Endothelial cell of umbilical vein (primary cell): ENCODE data around the gene SLC25A40. TPM values are rescaled to one million over a fixed set of nuclear protein-coding genes. Genes with fewer than 3 reads are reported as not detected.

ENCODE experiments used
- BruUV-seq: library from RNA; stranded (reverse); fragments of 400-500 nt; replicated peaks from 2 replicates; lab custom pipeline; 2021; lab: Mats Ljungman, UMichigan
- CTCF ChIA-PET: fragments of 300-600, 350-600 bp; sonication (Branson Sonifier 250); formaldehyde crosslinking; loops from one replicate; lab custom pipeline; 2021; ENCODE audit warnings: antibody characterized with exemption, inconsistent platforms; lab: Charles Lee
- POLR2A ChIA-PET: fragments of 300-600, 350-600 bp; sonication (Branson Sonifier 250); formaldehyde crosslinking; loops from one replicate; lab custom pipeline; 2021; ENCODE audit warnings: antibody characterized with exemption, inconsistent platforms; lab: Charles Lee
- DNase-seq: peaks from one replicate; pipeline ENCODE4 v3.0.0-alpha.2; 2011; ENCODE audit warnings: low read depth, low spot score
- FAIRE-seq: peaks from 2 replicates; lab custom pipeline; 2011; peaks lifted over from hg19 to GRCh38; lab: Jason Lieb, UNC
- H2AFZ ChIP-seq: 2 replicates; pipeline ENCODE4 v1.6.0; 2012; ENCODE audit warnings: low read depth, low read length, control low read depth, inconsistent platforms
- H3K27ac ChIP-seq: 2 replicates; pipeline ENCODE4 v1.5.1; 2011; ENCODE audit warnings: low read depth, mild to moderate bottlenecking, control low read depth, low read length, moderate library complexity; ENCODE audit not compliant: insufficient read depth
- H3K27me3 ChIP-seq, 2 experiments: 2 replicates each; pipeline versions ENCODE4 v1.6.0 to v1.6.1; 2011; ENCODE audit warnings: low read length in 2 of 2, mixed read lengths in 1 of 2; ENCODE audit not compliant: control insufficient read depth in 2 of 2, insufficient read depth in 2 of 2
- H3K36me3 ChIP-seq, 2 experiments: 2 replicates in 1 of 2; 3 replicates in 1 of 2; pipeline ENCODE4 v1.5.1; 2011; ENCODE audit warnings: low read length in 2 of 2, mild to moderate bottlenecking in 1 of 2, moderate library complexity in 1 of 2; ENCODE audit not compliant: control insufficient read depth in 2 of 2, insufficient read depth in 2 of 2; ENCODE audit errors: extremely low read depth in 1 of 2
- H3K4me1 ChIP-seq: 3 replicates; pipeline ENCODE4 v1.5.1; 2011; ENCODE audit warnings: mild to moderate bottlenecking, low read length; ENCODE audit not compliant: control insufficient read depth, insufficient read depth; ENCODE audit errors: extremely low read depth
- H3K4me2 ChIP-seq: 2 replicates; pipeline ENCODE4 v1.6.1; 2011; ENCODE audit warnings: low read length, control low read depth, mixed read lengths; ENCODE audit not compliant: insufficient read depth
- H3K4me3 ChIP-seq, 3 experiments: fragments of 200-600 bp in 1 of 3; sonication (generic), shearing (Covaris generic) in 1 of 3; replicated peaks in 1 of 3; 2 replicates each; pipeline ENCODE4 v1.5.1; 2011 to 2016; ENCODE audit warnings: control low read depth in 3 of 3, low read length in 3 of 3, mild to moderate bottlenecking in 2 of 3, inconsistent platforms in 1 of 3, low read depth in 1 of 3, moderate library complexity in 1 of 3; ENCODE audit not compliant: insufficient read depth in 1 of 3
- H3K79me2 ChIP-seq: 2 replicates; pipeline ENCODE4 v1.6.0; 2012; ENCODE audit warnings: low read length, inconsistent platforms; ENCODE audit not compliant: control insufficient read depth, insufficient read depth
- H3K9ac ChIP-seq: replicated peaks from 2 replicates; pipeline ENCODE3; 2011; ENCODE audit warnings: low read length, control low read depth; ENCODE audit not compliant: insufficient read depth; ENCODE audit errors: extremely low read depth
- H3K9me1 ChIP-seq: replicated peaks from 3 replicates; pipeline ENCODE4 v1.6.0; 2011; ENCODE audit warnings: mild to moderate bottlenecking, low read length; ENCODE audit not compliant: control insufficient read depth, insufficient read depth; ENCODE audit errors: extremely low read depth
- H3K9me3 ChIP-seq: replicated peaks from 2 replicates; pipeline ENCODE4 v1.5.1; 2012; ENCODE audit warnings: low read length, inconsistent platforms; ENCODE audit not compliant: control insufficient read depth, insufficient read depth
- H4K20me1 ChIP-seq: replicated peaks from 2 replicates; pipeline ENCODE3; 2011; ENCODE audit warnings: mild to moderate bottlenecking, low read length; ENCODE audit not compliant: control insufficient read depth, insufficient read depth; ENCODE audit errors: extremely low read depth
- CTCF ChIP-seq, 2 donors: IDR thresholded peaks; 1 replicate in 1 of 2; 2 replicates in 1 of 2; pipeline ENCODE4 v1.5.1; 2011; ENCODE audit warnings: low read length in 2 of 2, mild to moderate bottlenecking in 2 of 2, moderate library complexity in 2 of 2, control low read depth in 1 of 2, inconsistent platforms in 1 of 2, low read depth in 1 of 2; ENCODE audit not compliant: insufficient read depth in 1 of 2; ENCODE audit errors: extremely low read depth in 1 of 2
- EZH2 ChIP-seq: IDR thresholded peaks from 2 replicates; pipeline ENCODE4 v1.6.1; 2012; ENCODE audit warnings: borderline replicate concordance, low read depth, mild to moderate bottlenecking, moderate library complexity, low read length, inconsistent platforms; ENCODE audit not compliant: severe bottlenecking
- FOS ChIP-seq: IDR thresholded peaks from 2 replicates; pipeline ENCODE4 v1.6.1; 2011; ENCODE audit warnings: mild to moderate bottlenecking, low read length, moderate library complexity, borderline replicate concordance; ENCODE audit not compliant: insufficient read depth
- GATA2 ChIP-seq: IDR thresholded peaks from 2 replicates; pipeline ENCODE4 v1.7.0; 2011; ENCODE audit warnings: low read depth, mild to moderate bottlenecking, moderate library complexity, mixed read lengths, low read length; ENCODE audit not compliant: insufficient read length, insufficient read depth
- JUN ChIP-seq: IDR thresholded peaks from 2 replicates; pipeline ENCODE4 v1.6.1; 2011; ENCODE audit warnings: borderline replicate concordance, low read depth; ENCODE audit not compliant: insufficient read length, insufficient read depth
- MAX ChIP-seq: IDR thresholded peaks from 2 replicates; pipeline ENCODE4 v1.6.1; 2011; ENCODE audit not compliant: insufficient read depth, insufficient read length
- MYC ChIP-seq: IDR thresholded peaks from one replicate; pipeline ENCODE4 v1.6.1; 2011; ENCODE audit warnings: mild to moderate bottlenecking, low read depth, low read length
- POLR2A ChIP-seq: IDR thresholded peaks from 2 replicates; pipeline ENCODE4 v1.6.1; 2012; ENCODE audit warnings: low read depth, mild to moderate bottlenecking, control low read depth, low read length
- POLR2AphosphoS5 ChIP-seq: IDR thresholded peaks from 2 replicates; pipeline ENCODE4 v1.6.1; 2012; ENCODE audit warnings: low read depth, mild to moderate bottlenecking, control low read depth, low read length, moderate library complexity; ENCODE audit not compliant: insufficient read depth
- dilution Hi-C: fragments of 300-500 bp; cut with MboI; formaldehyde crosslinking; loops from one replicate; pipeline ENCODE4 v1.15.0; 2019; ENCODE audit warnings: low sequenced_read_pairs; ENCODE audit not compliant: extremely low pct_ligation_motif_present
- intact Hi-C: fragments of 100-400 bp; cut with micrococcal nuclease; formaldehyde crosslinking; loops from one replicate; pipeline ENCODE4 v1.10.0; 2022
- polyA plus RNA-seq, 4 experiments: library from polyadenylated mRNA; depleted of rRNA in 3 of 4; stranded (reverse) in 3 of 4; unstranded in 1 of 4; fragments of >200 nt; gene quantifications; 2 replicates each; pipeline versions ENCODE4 v1.2.1 to v1.2.3, GENCODE V29; 2011 to 2012; ENCODE audit warnings: missing spikeins in 1 of 4
- total RNA-seq: library from RNA; stranded (reverse); gene quantifications from 2 replicates; pipeline ENCODE4 v1.2.3, GENCODE V29; 2021

The SLC25A40 gene
- total and polyA plus RNA-seq, 2 donors (not counting 3 experiments of a cell fraction or from before 2014, with no cell fraction given), result 7.1 to 17.1 TPM

- BruUV-seq, result no TSS peak
- dilution Hi-C loops, result no loop called here
- H3K36me3 ChIP-seq, result no peaks in the 10 kb centered on the region
- no peak overlapping the region for H3K4me2 ChIP-seq
- H3K79me2 ChIP-seq, result no peaks in the 10 kb centered on the region
- H3K4me3 ChIP-seq, result no peak overlapping the region
- intact Hi-C loops, result no loop called here
- POLR2A ChIA-PET, result no interaction called here
- H4K20me1 ChIP-seq, result no peaks in the 10 kb centered on the region
- no peaks in the 10 kb centered on the region for H3K4me1 ChIP-seq
- H3K27me3 ChIP-seq, result no peaks in the 10 kb centered on the region
- CTCF ChIA-PET, result no interaction called here
- DNase-seq (no peak), FAIRE-seq (no peak)
- TF ChIP-seq MYC, result no peak
- no peak for TF ChIP-seq POLR2A
- TF ChIP-seq EZH2, result no peak
- no peak for TF ChIP-seq POLR2AphosphoS5
- TF ChIP-seq CTCF (IDR thresholded peaks at IDR 0.05; ENCODE audit: extremely low read depth in 1 of 2, insufficient read depth in 1 of 2, low read depth in 1 of 2, low read length in 2 of 2), result no peak
- TF ChIP-seq FOS, result no peak
- no peak for TF ChIP-seq JUN
- TF ChIP-seq GATA2, result no peak
- TF ChIP-seq MAX, result no peak
- no peaks in the 10 kb centered on the region for H3K9me3 ChIP-seq
- no peak overlapping the region for H3K9ac ChIP-seq
- no peaks in the 10 kb centered on the region for H3K9me1 ChIP-seq
- H2AFZ ChIP-seq, result no peak overlapping the region
- H3K27ac ChIP-seq, result no peak overlapping the region
Observed at GRCh38 chr7:87833130-87833529, 43.0 kb downstream of the SLC25A40 start.
